ENCODE results near the gene MYO1B. TPM values are rescaled to one million over a fixed set of nuclear protein-coding genes. Genes with fewer than 3 reads are reported as not detected.
A peak's percentile ranks its signal among the peaks of the same experiment; 100 is the strongest.

MYO1B gene
- total RNA-seq, 3 donors from 2014 or later (not counting 1 experiment from before 2014, with no cell fraction given) = 0.21 to 0.80 (median 0.29) TPM

DNA sequence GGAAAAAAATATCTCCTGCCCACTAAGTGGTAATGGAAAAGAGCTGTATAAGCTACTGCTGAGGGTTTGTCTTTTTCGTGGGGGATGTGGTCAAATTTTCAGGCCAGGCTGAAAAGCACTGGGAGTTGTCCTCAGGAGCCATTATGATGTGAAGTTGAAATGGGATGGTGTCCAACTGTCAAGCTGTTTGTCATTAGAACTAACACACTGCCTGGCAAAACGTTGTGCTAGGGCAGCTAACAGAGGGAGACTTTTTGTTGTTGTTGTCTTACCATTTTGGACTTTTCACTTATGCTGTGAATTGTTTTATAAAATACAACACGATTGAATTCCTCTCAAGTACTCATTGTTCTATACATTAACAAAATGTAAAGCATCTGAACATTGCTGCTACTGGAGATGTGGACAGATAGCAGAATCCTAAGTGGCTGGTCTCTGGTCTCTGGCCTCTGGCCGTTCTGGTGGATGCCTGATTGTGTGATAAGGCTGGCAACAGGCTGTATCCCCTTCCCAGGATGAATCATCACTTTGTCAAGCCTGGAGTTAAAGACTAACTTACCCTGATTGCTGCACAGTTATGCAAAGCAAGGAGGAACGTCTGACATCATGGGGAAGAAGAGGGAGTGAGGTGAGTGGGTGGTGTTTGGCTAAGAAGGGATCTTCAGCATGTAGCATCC is 2.3 kb downstream of the MYO1B start:
- intact Hi-C loops (cut with micrococcal nuclease) = no loop called here
- H3K27ac Mint-ChIP-seq = no peak overlapping the region
- peaks cover 3% of the 10 kb centered on the region for H3K4me1 ChIP-seq (ENCODE audit: control insufficient read depth, insufficient read depth, low read length)
- no peak for DNase-seq
- ATAC-seq = no peak
- H3K4me1 Mint-ChIP-seq = peaks cover 4 to 11% of the 10 kb centered on the region in 2 donors
- peaks cover 2% of the 10 kb centered on the region for H3K9me3 ChIP-seq (ENCODE audit: control insufficient read depth, insufficient read depth, low read length)
- peaks cover 16% of the 10 kb centered on the region for H3K27me3 ChIP-seq (ENCODE audit: control insufficient read depth, insufficient read depth, low read length)
- H3K4me3 Mint-ChIP-seq = peak overlapping the region; percentile 11
- no peaks in the 10 kb centered on the region for H3K36me3 ChIP-seq (ENCODE audit: control insufficient read depth, insufficient read depth, low read length)
- no peaks in the 10 kb centered on the region for H3K9me3 Mint-ChIP-seq
- H3K27ac ChIP-seq (ENCODE audit: low read length) = no peak overlapping the region
- peaks cover 36 to 37% of the 10 kb centered on the region in 2 donors for H3K27me3 Mint-ChIP-seq (ENCODE audit: low read depth in 2 of 2)
- no peak for TF ChIP-seq CTCF (IDR thresholded peaks at IDR 0.05)
- WGBS (ENCODE audit: insufficient coverage) = 63% methylated on average over 5 of the region's 5 CpGs
- H3K4me3 ChIP-seq (ENCODE audit: low read length) = no peak overlapping the region
- H3K36me3 Mint-ChIP-seq = no peaks in the 10 kb centered on the region

GRCh38 chr2:191249156-191249813 is 4.1 kb downstream of the MYO1B start:
- Histone ChIP-seq H3K27ac (ENCODE audit: low read length) (no peak overlapping the region), H3K36me3 (ENCODE audit: control insufficient read depth, insufficient read depth, low read length) (no peaks in the 10 kb centered on the region), H3K4me3 (ENCODE audit: low read length) (no peak overlapping the region), H3K4me1 (ENCODE audit: control insufficient read depth, insufficient read depth, low read length) (peaks cover 3% of the 10 kb centered on the region), H3K27me3 (ENCODE audit: control insufficient read depth, insufficient read depth, low read length) (peaks cover 13% of the 10 kb centered on the region), H3K9me3 (ENCODE audit: control insufficient read depth, insufficient read depth, low read length) (no peaks in the 10 kb centered on the region)
- H3K4me1 Mint-ChIP-seq = peaks cover 4 to 11% of the 10 kb centered on the region in 2 donors
- peaks cover 22 to 33% of the 10 kb centered on the region in 2 donors for H3K27me3 Mint-ChIP-seq (ENCODE audit: low read depth in 2 of 2)
- H3K36me3 Mint-ChIP-seq = no peaks in the 10 kb centered on the region
- no peak for TF ChIP-seq CTCF (IDR thresholded peaks at IDR 0.05)
- no peak for ATAC-seq
- no peak overlapping the region for H3K4me3 Mint-ChIP-seq
- intact Hi-C loops (cut with micrococcal nuclease) = no loop called here
- H3K9me3 Mint-ChIP-seq = no peaks in the 10 kb centered on the region
- no peak overlapping the region for H3K27ac Mint-ChIP-seq
- WGBS (ENCODE audit: insufficient coverage) = 88% methylated on average over 2 of the region's 2 CpGs
- no peak for DNase-seq

DNA sequence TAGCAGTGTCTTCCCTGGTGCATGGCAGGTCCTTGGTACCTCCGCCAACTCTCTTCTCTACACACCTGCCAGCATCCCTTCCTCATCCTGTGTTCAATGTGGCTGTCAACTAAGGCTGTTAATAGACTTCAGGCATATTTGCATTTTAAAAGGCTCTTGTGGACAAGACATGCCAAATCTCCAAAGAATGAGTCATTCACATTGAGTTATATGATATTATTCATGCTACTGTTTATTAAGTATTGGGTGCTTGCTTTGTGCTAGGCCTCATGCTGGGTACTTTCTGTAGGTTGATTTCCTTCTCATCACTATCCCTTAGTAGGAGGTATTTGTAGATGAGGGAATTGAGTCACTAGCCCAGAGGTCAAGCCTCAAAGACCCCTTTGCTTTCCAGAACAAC is 5.2 kb downstream of the MYO1B start:
- H3K4me1 Mint-ChIP-seq = peaks cover 4 to 11% of the 10 kb centered on the region in 2 donors

More for the DNA sequence above, 5.2 kb downstream of the MYO1B start:
- no peak overlapping the region for H3K27ac ChIP-seq (ENCODE audit: low read length)
- H3K27me3 ChIP-seq (ENCODE audit: control insufficient read depth, insufficient read depth, low read length) = peaks cover 9% of the 10 kb centered on the region
- H3K4me1 ChIP-seq (ENCODE audit: control insufficient read depth, insufficient read depth, low read length) = peaks cover 3% of the 10 kb centered on the region
- no peaks in the 10 kb centered on the region for H3K9me3 ChIP-seq (ENCODE audit: control insufficient read depth, insufficient read depth, low read length)
- peaks cover 22 to 36% of the 10 kb centered on the region in 2 donors for H3K27me3 Mint-ChIP-seq (ENCODE audit: low read depth in 2 of 2)
- H3K36me3 ChIP-seq (ENCODE audit: control insufficient read depth, insufficient read depth, low read length) = no peaks in the 10 kb centered on the region
- ATAC-seq (no peak), DNase-seq (no peak)
- no peak for TF ChIP-seq CTCF (IDR thresholded peaks at IDR 0.05)
- no peak overlapping the region for H3K4me3 Mint-ChIP-seq
- H3K36me3 Mint-ChIP-seq = no peaks in the 10 kb centered on the region
- H3K9me3 Mint-ChIP-seq = no peaks in the 10 kb centered on the region
- WGBS (ENCODE audit: insufficient coverage) = 94% methylated on average over 1 of the region's 1 CpG
- no peak overlapping the region for H3K4me3 ChIP-seq (ENCODE audit: low read length)
- intact Hi-C loops (cut with micrococcal nuclease) = no loop called here
- H3K27ac Mint-ChIP-seq = no peak overlapping the region
